Calu3 (cell line): Measurements from ENCODE around the gene CAPZA3. TPM values are rescaled to one million over a fixed set of nuclear protein-coding genes. Genes with fewer than 3 reads are reported as not detected.

Experiments
- BruUV-seq: library from RNA; stranded (reverse); fragments of 400-500 nt; replicated peaks from 2 replicates; lab custom pipeline; 2021; lab: Mats Ljungman, UMichigan
- CTCF ChIA-PET: fragments of 300-600 bp; sonication (Branson Sonifier 250); formaldehyde crosslinking; loops from one replicate; lab custom pipeline; 2022; ENCODE audit warnings: antibody characterized with exemption; lab: Charles Lee
- DNase-seq: peaks from one replicate; pipeline ENCODE4 v3.0.0; 2022
- H3K27ac Mint-ChIP-seq: one replicate; pipeline ENCODE4 v1.8.0; 2022; ENCODE audit warnings: mixed read lengths; ENCODE audit not compliant: unreplicated experiment
- H3K27me3 Mint-ChIP-seq: one replicate; pipeline ENCODE4 v1.8.0; 2022; ENCODE audit warnings: mixed read lengths; ENCODE audit not compliant: unreplicated experiment
- H3K36me3 Mint-ChIP-seq: one replicate; pipeline ENCODE4 v1.8.0; 2022; ENCODE audit warnings: mild to moderate bottlenecking, moderate library complexity, mixed read lengths; ENCODE audit not compliant: insufficient read depth, unreplicated experiment
- H3K4me1 Mint-ChIP-seq: one replicate; pipeline ENCODE4 v1.8.0; 2022; ENCODE audit warnings: mild to moderate bottlenecking, low read depth, mixed read lengths; ENCODE audit not compliant: unreplicated experiment
- H3K4me3 Mint-ChIP-seq: one replicate; pipeline ENCODE4 v1.8.0; 2022; ENCODE audit warnings: mild to moderate bottlenecking, low read depth, moderate library complexity, mixed read lengths; ENCODE audit not compliant: unreplicated experiment
- H3K9me3 Mint-ChIP-seq: one replicate; pipeline ENCODE4 v1.8.0; 2022; ENCODE audit warnings: low read depth, mixed read lengths; ENCODE audit not compliant: unreplicated experiment
- intact Hi-C: fragments of 100-400 bp; cut with micrococcal nuclease; formaldehyde crosslinking; loops from one replicate; pipeline ENCODE4 v1.10.0; 2022; ENCODE audit not compliant: unreplicated experiment
- total RNA-seq: library from RNA; stranded (reverse); gene quantifications from 2 replicates; pipeline ENCODE4 v1.2.3, GENCODE V29; 2022
- TF ChIP-seq, protein P1 (sequence below): fragments of 200-600 bp; IDR thresholded peaks from one replicate; pipeline ENCODE4 v1.8.0; 2022; ENCODE audit warnings: antibody characterized with exemption; ENCODE audit not compliant: unreplicated experiment

Gene CAPZA3
- total RNA-seq, 1 experiment from 2014 or later, result 0.45 TPM

DNA sequence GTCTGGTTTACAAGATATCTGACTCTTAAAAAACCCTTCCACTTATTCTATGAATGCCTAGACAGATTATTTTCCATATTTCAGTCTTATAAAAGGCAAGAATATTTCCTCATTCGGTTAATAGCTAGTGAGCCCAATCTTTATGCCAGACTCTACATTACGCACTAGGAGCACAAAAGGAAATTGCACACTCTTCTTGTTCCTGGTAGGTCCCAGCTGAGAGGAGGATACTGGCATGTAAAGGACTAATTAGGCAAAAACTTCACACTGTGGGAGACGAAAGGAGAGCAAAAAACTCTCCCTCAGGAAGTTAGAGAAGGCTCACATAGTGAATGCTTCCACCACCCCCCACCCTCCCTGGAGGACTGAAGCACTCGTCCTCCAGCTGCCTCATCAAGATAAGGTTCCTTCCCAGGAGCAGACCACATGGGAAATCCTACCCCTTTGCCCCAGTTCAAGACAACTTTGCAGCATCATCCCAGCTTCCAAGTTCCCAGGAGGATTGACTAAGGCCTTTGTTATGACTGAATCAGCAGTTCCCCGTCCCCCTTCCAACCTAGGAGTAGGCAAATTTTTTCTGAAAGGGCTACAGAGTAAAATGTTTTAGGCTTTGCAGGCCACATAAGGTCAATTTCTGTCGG lies 14.5 kb downstream of the CAPZA3 start:
- TF ChIP-seq, protein P1, sequence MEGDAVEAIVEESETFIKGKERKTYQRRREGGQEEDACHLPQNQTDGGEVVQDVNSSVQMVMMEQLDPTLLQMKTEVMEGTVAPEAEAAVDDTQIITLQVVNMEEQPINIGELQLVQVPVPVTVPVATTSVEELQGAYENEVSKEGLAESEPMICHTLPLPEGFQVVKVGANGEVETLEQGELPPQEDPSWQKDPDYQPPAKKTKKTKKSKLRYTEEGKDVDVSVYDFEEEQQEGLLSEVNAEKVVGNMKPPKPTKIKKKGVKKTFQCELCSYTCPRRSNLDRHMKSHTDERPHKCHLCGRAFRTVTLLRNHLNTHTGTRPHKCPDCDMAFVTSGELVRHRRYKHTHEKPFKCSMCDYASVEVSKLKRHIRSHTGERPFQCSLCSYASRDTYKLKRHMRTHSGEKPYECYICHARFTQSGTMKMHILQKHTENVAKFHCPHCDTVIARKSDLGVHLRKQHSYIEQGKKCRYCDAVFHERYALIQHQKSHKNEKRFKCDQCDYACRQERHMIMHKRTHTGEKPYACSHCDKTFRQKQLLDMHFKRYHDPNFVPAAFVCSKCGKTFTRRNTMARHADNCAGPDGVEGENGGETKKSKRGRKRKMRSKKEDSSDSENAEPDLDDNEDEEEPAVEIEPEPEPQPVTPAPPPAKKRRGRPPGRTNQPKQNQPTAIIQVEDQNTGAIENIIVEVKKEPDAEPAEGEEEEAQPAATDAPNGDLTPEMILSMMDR, result no peak
- H3K9me3 Mint-ChIP-seq, result no peaks in the 10 kb centered on the region
- no peak overlapping the region for H3K4me3 Mint-ChIP-seq
- intact Hi-C loops, result no loop called here
- no peaks in the 10 kb centered on the region for H3K27me3 Mint-ChIP-seq
- CTCF ChIA-PET, result no interaction called here
- BruUV-seq, result no TSS peak
- DNase-seq, result no peak
- H3K36me3 Mint-ChIP-seq, result no peaks in the 10 kb centered on the region
- H3K4me1 Mint-ChIP-seq, result peaks cover 32% of the 10 kb centered on the region
- no peak overlapping the region for H3K27ac Mint-ChIP-seq

DNA sequence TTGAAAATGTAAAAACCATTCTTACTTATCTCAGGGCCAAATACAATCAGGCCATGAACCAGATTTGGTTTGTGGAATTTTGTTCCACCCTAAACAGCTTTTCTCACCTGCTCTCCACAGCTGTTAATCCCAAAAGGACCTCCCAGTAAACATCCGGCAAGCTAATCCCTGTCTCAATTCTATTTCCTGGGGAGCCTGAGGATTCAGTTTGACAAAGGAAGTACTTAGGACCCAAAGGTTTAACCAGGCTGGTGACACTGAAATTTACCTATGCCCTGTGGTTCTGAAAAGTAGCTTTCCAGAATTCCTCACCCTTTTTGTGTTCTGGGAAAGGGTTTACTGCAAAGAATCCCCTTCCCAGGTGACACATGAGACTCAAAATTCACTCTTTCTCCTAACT lies 15.0 kb downstream of the CAPZA3 start:
- H3K27ac Mint-ChIP-seq, result no peak overlapping the region
- H3K4me1 Mint-ChIP-seq, result peaks cover 27% of the 10 kb centered on the region
- no peaks in the 10 kb centered on the region for H3K36me3 Mint-ChIP-seq
- no peak overlapping the region for H3K4me3 Mint-ChIP-seq
- CTCF ChIA-PET, result no interaction called here
- no peak for DNase-seq
- intact Hi-C loops, result no loop called here
- TF ChIP-seq, protein P1, result no peak
- no peaks in the 10 kb centered on the region for H3K27me3 Mint-ChIP-seq
- H3K9me3 Mint-ChIP-seq, result no peaks in the 10 kb centered on the region
- BruUV-seq, result no TSS peak

DNA sequence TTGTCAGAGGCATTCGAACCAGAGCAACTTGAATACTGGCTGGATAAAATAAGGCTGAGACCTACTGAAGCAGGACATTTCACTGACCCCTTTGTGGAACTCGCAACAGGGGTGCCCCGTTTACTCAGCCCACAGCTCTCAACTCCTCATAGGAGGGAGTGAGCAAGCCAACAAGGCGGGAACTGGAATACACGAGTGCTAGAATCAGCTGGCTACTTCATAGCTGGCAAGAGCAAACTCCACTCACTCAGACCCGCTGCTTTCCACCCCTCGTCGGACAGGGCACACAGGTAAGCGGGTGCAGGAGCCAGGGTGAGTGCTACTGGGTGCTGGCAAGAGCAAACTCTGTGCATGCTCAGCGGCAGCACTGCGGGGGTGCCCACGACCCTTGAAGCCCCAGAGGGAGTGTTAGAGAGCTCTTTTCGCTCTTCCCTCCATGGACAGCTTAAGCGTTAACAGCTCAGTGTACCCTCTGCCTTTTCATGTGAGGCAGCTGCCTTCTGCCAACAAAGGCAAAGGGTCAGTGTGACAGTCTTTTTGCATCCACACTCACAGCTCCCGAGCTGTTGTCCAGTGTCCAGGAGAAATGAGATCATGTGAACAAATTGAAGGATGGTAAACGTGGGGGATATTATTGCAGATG lies 15.7 kb downstream of the CAPZA3 start:
- BruUV-seq, result no TSS peak
- intact Hi-C loops, result no loop called here
- no peak for DNase-seq
- Mint-ChIP-seq H3K9me3 (no peaks in the 10 kb centered on the region), H3K27me3 (no peaks in the 10 kb centered on the region), H3K4me3 (no peak overlapping the region), H3K36me3 (no peaks in the 10 kb centered on the region), H3K27ac (no peak overlapping the region), H3K4me1 (peaks cover 20% of the 10 kb centered on the region)
- TF ChIP-seq, protein P1, result no peak
- CTCF ChIA-PET, result interaction anchor here (1.6 kb wide), 1 partner anchor 10 kb away, joined by 3 read pairs; no protein-coding TSS in a partner anchor

DNA sequence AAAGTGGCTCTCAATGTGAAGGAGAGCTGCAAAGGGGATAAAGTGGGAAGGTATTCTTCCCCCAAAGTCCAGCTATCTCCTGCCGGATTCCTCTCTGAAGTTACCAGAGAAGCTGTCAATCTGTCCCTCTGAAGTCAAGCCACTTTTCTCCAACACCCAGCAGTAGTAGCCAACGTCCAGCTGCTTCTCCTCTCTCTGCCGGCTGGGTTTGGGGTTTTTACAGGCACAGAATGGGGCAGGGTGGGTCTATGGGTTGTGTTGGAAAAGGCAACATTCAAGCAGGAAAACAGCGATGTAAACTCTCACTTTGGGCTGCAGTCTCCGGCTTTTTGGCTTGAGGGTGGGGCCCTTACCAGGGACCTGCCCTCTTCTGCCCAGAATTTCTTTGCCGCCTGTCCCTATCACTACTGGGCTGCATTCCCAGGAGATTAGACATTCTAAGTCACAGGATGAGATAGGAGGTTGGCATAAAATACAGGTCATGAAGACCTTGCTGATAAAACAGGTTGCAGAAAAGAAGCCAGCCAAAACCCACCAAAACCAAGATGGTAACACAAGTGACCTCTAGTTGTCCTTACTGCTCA lies 16.3 kb downstream of the CAPZA3 start:
- no peaks in the 10 kb centered on the region for H3K9me3 Mint-ChIP-seq
- H3K4me1 Mint-ChIP-seq, result peaks cover 14% of the 10 kb centered on the region
- H3K4me3 Mint-ChIP-seq, result no peak overlapping the region
- no peaks in the 10 kb centered on the region for H3K27me3 Mint-ChIP-seq
- no peak overlapping the region for H3K27ac Mint-ChIP-seq
- intact Hi-C loops, result no loop called here
- H3K36me3 Mint-ChIP-seq, result no peaks in the 10 kb centered on the region
- CTCF ChIA-PET, result interaction anchor here (0.7 to 1.6 kb wide), 3 partner anchors 11 to 1660 kb away, joined by 3 to 4 read pairs (median 3); no protein-coding TSS in a partner anchor
- no peak for DNase-seq
- no TSS peak for BruUV-seq
- TF ChIP-seq, protein P1, result no peak
